ENCODE results near the gene OPN3. TPM values are rescaled to one million over a fixed set of nuclear protein-coding genes. Genes with fewer than 3 reads are reported as not detected.

Gene OPN3
- total and polyA plus RNA-seq, 9 of the 15 experiments (the other 6 are each of a cell fraction or from before 2014, with no cell fraction given), result 4.2 to 34.6 (median 17.0) TPM

GRCh38 chr1:241688940-241689368, 48.8 kb upstream of the OPN3 start:
- no peaks in the 10 kb centered on the region for H3K36me3 ChIP-seq (ENCODE audit: control insufficient read depth, insufficient read depth, low read length)
- WGBS (ENCODE audit: insufficient coverage, low coverage, missing lambda C conversion rate), result 15% methylated on average over 2 of the region's 2 CpGs
- ChIA-PET CTCF (ENCODE audit: low intra/inter-chr PET ratio) (no interaction called here), POLR2A (interaction anchor here (0.8 to 2.3 kb wide), 2 partner anchors 10 to 18 kb away, joined by 3 to 8 read pairs; no protein-coding TSS in a partner anchor)
- peaks cover 0 to 6% of the 10 kb centered on the region in 2 experiments; a peak in 2 of 5 replicates for H3K4me1 ChIP-seq (replicated peaks in 1 of 2; ENCODE audit: control insufficient read depth in 2 of 2, insufficient read depth in 2 of 2, low read length in 2 of 2)
- no peaks in the 10 kb centered on the region for H4K20me1 ChIP-seq (replicated peaks; ENCODE audit: control insufficient read depth, insufficient read depth, low read length)
- H3K79me2 ChIP-seq (ENCODE audit: control insufficient read depth, insufficient read depth, low read length), result no peaks in the 10 kb centered on the region
- peak; percentile 44 for FAIRE-seq
- DNase-seq (ENCODE audit: extremely low read depth in 1 of 4, low spot score in 3 of 4), result peak in 2 of 4 experiments; percentile 37 to 66
- peak overlapping the region; percentile 20; the same call in 1 of the 2 replicates for H3K4me2 ChIP-seq (ENCODE audit: insufficient read depth, low read length)
- peak overlapping the region in 1 of 2 experiments; percentile 24; a peak in 1 of 4 replicates for H3K9ac ChIP-seq (ENCODE audit: insufficient read depth in 1 of 2, low read depth in 2 of 2, low read length in 2 of 2)
- H3K4me3 ChIP-seq, result no peak overlapping the region
- in situ Hi-C loops (cut with MboI), result no loop called here
- H3K27me3 ChIP-seq (ENCODE audit: control insufficient read depth in 2 of 2, insufficient read depth in 2 of 2, low read length in 2 of 2), result no peaks in the 10 kb centered on the region
- BruUV-seq (replicated peaks), result no TSS peak
- intact Hi-C loops (cut with micrococcal nuclease), result no loop called here
- ATAC-seq, result peak; percentile 72
- peak overlapping the region; percentile 93 for H2AFZ ChIP-seq (ENCODE audit: low read depth, low read length)
- H3K9me3 ChIP-seq (replicated peaks; ENCODE audit: control insufficient read depth, insufficient read depth, low read depth, low read length), result no peaks in the 10 kb centered on the region
- peak overlapping the region; percentile 60 for H3K27ac ChIP-seq (ENCODE audit: extremely low read depth, low read depth, low read length)
- no peaks in the 10 kb centered on the region for H3K9me1 ChIP-seq (ENCODE audit: control insufficient read depth, insufficient read depth, low read length)
- TF ChIP-seq CBX3 (IDR thresholded peaks at IDR 0.05; ENCODE audit: borderline replicate concordance in 1 of 2, low read length in 2 of 2), result peak in 1 of 2 experiments; percentile 88; a peak in 1 of 3 replicates
- 0 out of 2 replicates have a peak, but pooled peaks have one; percentile 21 for TF ChIP-seq TCF3 (CRISPR knock-in tag; IDR thresholded peaks at IDR 0.05)
- TF ChIP-seq POLR3G (IDR thresholded peaks at IDR 0.05; ENCODE audit: extremely low read depth, insufficient read length, insufficient replicate concordance), result no peak
- peak; percentile 97 for TF ChIP-seq MEIS2 (IDR thresholded peaks at IDR 0.05; ENCODE audit: partially characterized antibody)
- no peak for TF ChIP-seq RNF219 (CRISPR knock-in tag; IDR thresholded peaks at IDR 0.05)
- TF ChIP-seq, protein P1, sequence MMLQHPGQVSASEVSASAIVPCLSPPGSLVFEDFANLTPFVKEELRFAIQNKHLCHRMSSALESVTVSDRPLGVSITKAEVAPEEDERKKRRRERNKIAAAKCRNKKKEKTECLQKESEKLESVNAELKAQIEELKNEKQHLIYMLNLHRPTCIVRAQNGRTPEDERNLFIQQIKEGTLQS (IDR thresholded peaks at IDR 0.05), result peak; percentile 71; the same call in 1 of the 2 replicates
- TF ChIP-seq, protein P1 (CRISPR knock-in tag; conservative IDR thresholded peaks at IDR 0.05), result no peak
- TF ChIP-seq TEAD4 (IDR thresholded peaks at IDR 0.05; ENCODE audit: low read length), result peak; percentile 35; the same call in 1 of the 2 replicates
- TF ChIP-seq TEAD4 (CRISPR knock-in tag; IDR thresholded peaks at IDR 0.05; ENCODE audit: borderline replicate concordance), result no peak
- no peak for TF ChIP-seq ZC3H4 (CRISPR knock-in tag; IDR thresholded peaks at IDR 0.05; ENCODE audit: borderline replicate concordance)
- peak; percentile 26; the same call in 1 of the 2 replicates for TF ChIP-seq ZNF592 (IDR thresholded peaks at IDR 0.05)
- TF ChIP-seq, protein P2, sequence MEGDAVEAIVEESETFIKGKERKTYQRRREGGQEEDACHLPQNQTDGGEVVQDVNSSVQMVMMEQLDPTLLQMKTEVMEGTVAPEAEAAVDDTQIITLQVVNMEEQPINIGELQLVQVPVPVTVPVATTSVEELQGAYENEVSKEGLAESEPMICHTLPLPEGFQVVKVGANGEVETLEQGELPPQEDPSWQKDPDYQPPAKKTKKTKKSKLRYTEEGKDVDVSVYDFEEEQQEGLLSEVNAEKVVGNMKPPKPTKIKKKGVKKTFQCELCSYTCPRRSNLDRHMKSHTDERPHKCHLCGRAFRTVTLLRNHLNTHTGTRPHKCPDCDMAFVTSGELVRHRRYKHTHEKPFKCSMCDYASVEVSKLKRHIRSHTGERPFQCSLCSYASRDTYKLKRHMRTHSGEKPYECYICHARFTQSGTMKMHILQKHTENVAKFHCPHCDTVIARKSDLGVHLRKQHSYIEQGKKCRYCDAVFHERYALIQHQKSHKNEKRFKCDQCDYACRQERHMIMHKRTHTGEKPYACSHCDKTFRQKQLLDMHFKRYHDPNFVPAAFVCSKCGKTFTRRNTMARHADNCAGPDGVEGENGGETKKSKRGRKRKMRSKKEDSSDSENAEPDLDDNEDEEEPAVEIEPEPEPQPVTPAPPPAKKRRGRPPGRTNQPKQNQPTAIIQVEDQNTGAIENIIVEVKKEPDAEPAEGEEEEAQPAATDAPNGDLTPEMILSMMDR (IDR thresholded peaks at IDR 0.05 in 2 of 3, conservative IDR thresholded peaks at IDR 0.05 in 1 of 3; ENCODE audit: insufficient read depth in 2 of 3, low read depth in 1 of 3, low read length in 3 of 3), result no peak
